ENCODE data around the gene FBXO24. TPM values are rescaled to one million over a fixed set of nuclear protein-coding genes. Genes with fewer than 3 reads are reported as not detected.

FBXO24 gene
- total and polyA plus RNA-seq, 10 of the 15 experiments (the other 5 are each of a cell fraction or from before 2014, with no cell fraction given), result 0.11 to 0.96 (median 0.27) TPM; not detected in 4

- TF ChIP-seq CUX1 (IDR thresholded peaks at IDR 0.05; ENCODE audit: insufficient replicate concordance, low read depth, low read length), result peak; percentile 49
- TF ChIP-seq CTCF (IDR thresholded peaks at IDR 0.05 in 2 of 3, conservative IDR thresholded peaks at IDR 0.05 in 1 of 3; ENCODE audit: control insufficient read depth in 2 of 3, extremely low read depth in 1 of 3, insufficient read depth in 1 of 3, low read depth in 3 of 3, low read length in 3 of 3), result peak; percentile 9 to 26 (median 18); a peak in 2 of 6 replicates
- TF ChIP-seq ZNF24 (IDR thresholded peaks at IDR 0.05), result no peak
- peak; percentile 75; the same call in 1 of the 2 replicates for TF ChIP-seq NR2F1 (conservative IDR thresholded peaks at IDR 0.05)
- TF ChIP-seq E2F8 (IDR thresholded peaks at IDR 0.05; ENCODE audit: low read depth, partially characterized antibody), result no peak
- no peak for TF ChIP-seq MYC (IDR thresholded peaks at IDR 0.05; ENCODE audit: insufficient read depth, insufficient read length, insufficient replicate concordance, low read length, severe bottlenecking)
- no peak for TF ChIP-seq ZNF592 (IDR thresholded peaks at IDR 0.05)
- TF ChIP-seq ZNF207 (IDR thresholded peaks at IDR 0.05; ENCODE audit: borderline replicate concordance), result peak; percentile 61; the same call in 1 of the 2 replicates
- TF ChIP-seq SUZ12 (IDR thresholded peaks at IDR 0.05; ENCODE audit: unreplicated experiment), result no peak
- no peak for TF ChIP-seq ZSCAN29 (IDR thresholded peaks at IDR 0.05)
- 0 out of 2 replicates have a peak, but pooled peaks have one; percentile 33 for TF ChIP-seq GATAD2B (conservative IDR thresholded peaks at IDR 0.05; ENCODE audit: low read depth)
- no peak for TF ChIP-seq GABPA (IDR thresholded peaks at IDR 0.05; ENCODE audit: low read depth)
- TF ChIP-seq TBL1XR1 (IDR thresholded peaks at IDR 0.05; ENCODE audit: low read depth, low read length), result peak; percentile 60; the same call in 1 of the 2 replicates
- no peak for TF ChIP-seq RBBP5 (conservative IDR thresholded peaks at IDR 0.05)
These were observed 40.6 kb upstream of the FBXO24 start (continued) for GRCh38 chr7:100545360-100546128.

Measured in GM12878 (cell line).